Limb (tissue), 2 donors: ENCODE results near the gene FOXI2.

ENCODE experiments used
- DNase-seq, 2 donors: peaks; one replicate each; pipeline ENCODE4 v3.0.0-alpha.2; 2016; ENCODE audit errors: extremely low spot score in 2 of 2

Gene FOXI2

DNA sequence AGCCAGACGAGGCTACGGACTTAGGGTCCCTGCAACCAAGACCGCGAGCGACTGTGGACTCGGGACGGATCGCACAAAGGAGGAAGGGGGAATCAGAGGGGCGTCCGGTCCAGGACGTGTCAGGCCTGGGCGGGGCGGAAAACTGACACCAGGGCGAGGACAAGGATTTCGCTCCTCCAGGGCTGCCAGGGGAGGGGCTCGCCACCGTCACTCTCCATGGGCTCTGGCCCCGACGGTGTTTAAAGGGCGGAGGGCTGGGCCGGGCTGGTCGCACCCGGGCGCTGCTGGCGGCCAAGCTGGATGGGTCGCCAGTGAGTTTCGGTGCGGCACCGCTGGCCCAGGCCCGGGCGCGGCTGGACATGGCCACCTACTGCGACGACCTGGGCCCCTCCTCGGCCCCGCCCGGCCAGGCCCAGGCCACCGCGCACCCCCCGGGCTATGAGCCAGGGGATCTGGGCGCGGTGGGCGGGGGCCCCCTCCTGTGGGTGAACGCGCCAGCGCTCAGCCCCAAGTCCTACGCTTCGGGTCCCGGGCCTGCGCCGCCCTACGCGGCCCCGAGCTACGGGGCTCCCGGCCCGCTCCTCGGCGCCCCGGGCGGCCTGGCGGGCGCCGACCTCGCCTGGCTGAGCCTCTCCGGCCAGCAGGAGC, at the start of gene FOXI2:
TSS of gene FOXI2 (plus strand) at position 271 of the 648 bp plus-strand sequence. CDS start at position 360, 89 bp downstream.
- DNase-seq, result peak in 1 of 2 donors; percentile 41

- DNase-seq, result no peak
Measured at GRCh38 chr10:127687548-127687947, 49.4 kb upstream of the FOXI2 start.

DNA sequence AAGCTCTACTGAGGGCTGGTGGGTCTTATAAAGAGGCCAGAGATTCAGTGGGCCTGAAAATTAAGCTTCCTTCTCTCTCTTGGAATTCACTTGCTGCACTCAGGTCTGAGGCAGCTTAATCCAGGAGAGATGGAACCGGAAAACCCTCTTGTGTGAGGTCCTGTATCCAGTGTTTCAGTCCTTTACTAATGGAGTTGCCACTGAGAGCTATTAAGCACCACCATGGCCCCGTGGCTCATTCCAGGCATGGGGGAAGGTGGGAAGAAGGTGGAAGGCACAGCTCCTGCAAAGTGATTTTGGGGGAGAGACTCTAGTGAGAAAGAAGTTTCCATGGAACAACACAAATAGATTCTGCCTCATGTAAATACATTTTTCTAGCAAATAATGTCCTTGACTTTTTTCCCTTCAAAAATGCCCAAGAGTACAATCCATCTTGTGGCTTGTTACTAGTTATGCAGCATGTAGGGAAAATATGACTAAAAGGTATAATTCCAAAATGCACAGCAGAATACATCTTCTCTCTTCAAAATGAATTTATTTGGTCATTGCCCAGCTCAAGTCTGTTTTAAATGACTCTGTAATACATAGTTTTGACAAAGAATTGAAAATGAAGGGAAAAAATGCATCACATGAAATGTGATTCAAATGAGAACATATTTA, 46.7 kb upstream of the FOXI2 start:
- no peak for DNase-seq

DNA sequence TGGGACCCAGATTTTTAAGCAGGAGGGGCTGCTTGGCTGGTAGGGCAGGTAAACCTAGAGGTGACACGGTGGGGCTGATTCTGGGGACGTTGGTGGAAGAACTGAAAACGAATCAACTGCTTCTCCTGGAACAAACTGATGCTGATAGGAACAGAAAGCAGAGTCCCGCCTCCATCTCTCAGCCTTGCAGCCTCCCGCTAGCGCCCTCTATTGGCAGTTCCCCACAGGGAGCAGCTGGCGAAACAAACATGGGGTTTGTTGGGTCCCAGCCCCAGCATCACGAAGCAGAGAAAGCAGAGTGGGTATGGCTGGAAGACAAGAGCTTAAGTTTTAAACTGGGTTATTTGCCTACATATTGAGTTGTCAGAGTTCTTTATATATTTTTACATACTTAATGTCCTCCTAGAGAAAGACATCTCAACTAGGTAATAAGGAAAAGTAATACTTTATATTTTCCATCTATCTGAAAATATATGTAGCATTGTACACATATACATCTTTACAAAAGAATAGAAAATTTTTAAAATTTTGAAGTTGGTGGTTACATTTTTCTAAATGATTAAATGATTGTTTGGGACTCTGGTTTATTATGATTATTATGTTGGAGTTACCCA, 42.3 kb upstream of the FOXI2 start:
- no peak for DNase-seq

GRCh38 chr10:127695431-127695830, 41.6 kb upstream of the FOXI2 start:
- DNase-seq, result no peak

DNA sequence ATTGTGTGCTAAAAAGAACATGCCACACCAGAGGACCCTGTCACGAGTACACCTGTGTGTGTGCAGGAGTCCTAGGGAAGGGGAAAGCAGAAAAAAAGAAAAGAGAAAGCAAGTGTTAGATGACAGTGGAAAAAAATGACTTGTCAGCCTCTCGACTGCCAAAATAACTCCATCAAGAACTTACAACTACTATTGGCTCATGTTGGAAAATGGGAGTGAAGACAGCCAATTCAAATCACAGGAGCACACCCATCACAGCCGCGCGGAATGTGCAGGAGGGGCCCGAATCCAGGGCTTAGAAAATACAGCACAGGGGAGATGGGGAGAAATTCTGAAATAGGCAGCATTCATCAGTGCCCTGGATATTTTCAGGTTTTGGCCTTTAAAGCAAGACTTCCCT, 38.1 kb upstream of the FOXI2 start:
- DNase-seq, result no peak

- DNase-seq, result no peak
Measured at GRCh38 chr10:127699311-127699710, 37.7 kb upstream of the FOXI2 start.

GRCh38 chr10:127702271-127702670, 34.7 kb upstream of the FOXI2 start:
- no peak for DNase-seq

DNA sequence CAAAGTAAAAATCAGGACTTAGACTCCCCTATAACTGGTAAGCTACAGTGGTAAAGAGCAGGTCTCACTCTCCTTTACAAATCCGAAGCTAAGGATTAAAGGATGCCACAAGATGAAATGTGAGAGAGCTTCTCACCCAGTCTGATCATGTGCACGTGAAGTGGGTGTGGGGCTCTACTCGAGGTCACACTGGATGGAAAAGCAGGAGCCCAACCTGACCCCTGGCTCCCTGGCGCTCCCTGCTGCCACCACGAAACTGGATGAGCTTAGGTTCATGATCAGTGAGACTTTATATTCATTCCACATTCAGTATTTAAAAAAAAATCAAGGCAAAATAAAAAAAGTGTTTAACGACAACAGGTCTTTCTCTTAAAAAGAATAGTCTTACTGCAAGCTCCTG, 21.7 kb upstream of the FOXI2 start:
- no peak for DNase-seq

DNA sequence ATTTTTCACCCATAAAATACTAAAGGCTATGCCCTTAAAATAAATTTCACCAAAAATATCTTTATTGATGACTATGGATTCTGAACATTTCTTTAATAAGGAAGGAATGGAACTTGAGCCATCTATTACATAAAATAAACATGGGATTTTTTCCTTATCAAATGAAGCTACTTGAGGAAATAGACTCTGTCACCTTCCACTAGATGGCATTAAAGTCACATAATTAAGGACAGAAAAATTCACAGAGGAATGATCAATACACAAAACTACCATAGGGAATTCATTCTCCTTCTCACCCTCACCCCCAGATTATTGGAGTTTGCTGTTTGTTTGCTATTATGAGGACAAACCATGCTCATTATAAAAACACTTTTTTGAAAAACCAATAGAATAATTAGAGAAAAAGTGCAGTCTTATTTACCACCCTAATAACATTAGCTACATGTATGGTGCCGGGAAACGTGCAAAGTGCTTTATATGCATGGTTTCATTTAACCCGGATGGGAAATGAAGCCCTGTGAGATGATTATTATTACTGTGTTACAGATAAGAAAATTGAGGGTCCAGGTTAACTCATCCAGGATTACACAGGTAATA, 21.1 kb upstream of the FOXI2 start:
- DNase-seq, result peak in 1 of 2 donors; percentile 32

GRCh38 chr10:127720142-127720541, 16.8 kb upstream of the FOXI2 start:
- DNase-seq, result no peak

DNA sequence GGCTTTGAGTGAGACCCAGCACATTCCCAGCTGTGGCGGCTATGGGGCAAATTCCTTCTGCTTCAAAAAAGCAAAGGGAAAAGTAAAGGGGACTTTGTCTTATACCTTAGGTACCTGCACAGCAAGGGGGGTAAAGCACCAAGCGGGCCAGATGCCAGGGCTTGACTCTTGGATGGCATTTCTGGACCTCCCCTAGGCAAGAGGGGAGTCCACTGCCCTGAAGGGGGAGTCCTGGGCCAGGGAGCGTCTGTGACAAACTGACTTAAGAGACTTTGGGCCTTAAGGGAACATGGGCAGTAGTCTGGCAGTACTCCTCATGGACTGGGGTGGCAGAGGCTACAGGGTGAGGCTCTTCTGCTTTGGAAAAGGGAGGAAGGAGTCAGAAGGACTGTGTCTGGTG, 16.1 kb upstream of the FOXI2 start:
- DNase-seq, result no peak

DNA sequence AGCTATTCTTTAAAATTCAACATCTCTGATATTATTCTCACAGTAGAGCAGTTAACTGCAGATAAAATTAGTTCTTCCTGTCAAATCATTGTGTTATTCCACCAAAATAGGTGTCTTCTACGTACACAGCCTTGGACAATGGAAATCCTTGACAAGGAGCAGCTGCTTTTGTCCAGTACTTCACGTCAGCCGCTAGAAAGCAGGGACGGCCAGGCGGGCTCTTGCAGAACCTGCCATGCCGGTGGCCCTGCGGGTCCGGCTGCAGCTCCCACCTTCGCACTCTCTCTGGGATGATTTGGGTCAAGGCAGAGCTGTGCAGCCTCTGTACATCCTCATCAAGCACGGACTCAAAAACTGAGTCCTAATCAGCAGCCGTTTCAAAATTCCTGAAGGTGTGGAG, 2.2 kb upstream of the FOXI2 start:
- DNase-seq, result no peak

- DNase-seq, result no peak
Measured at GRCh38 chr10:127735156-127735555, 1.8 kb upstream of the FOXI2 start.

GRCh38 chr10:127735723-127736221, 1.2 kb upstream of the FOXI2 start:
- no peak for DNase-seq

- peak in 1 of 2 donors; percentile 36 for DNase-seq
Measured at GRCh38 chr10:127736222-127736914, 617 bp upstream of the FOXI2 start.

- peak in 1 of 2 donors; percentile 38 for DNase-seq
Measured at GRCh38 chr10:127737563-127738511, 852 bp downstream of the FOXI2 start.

- peak in 1 of 2 donors; percentile 40 for DNase-seq
Measured at GRCh38 chr10:127738512-127739424, 1.8 kb downstream of the FOXI2 start.

- DNase-seq, result no peak
Measured at GRCh38 chr10:127739908-127740307, 2.9 kb downstream of the FOXI2 start.
